Ascending aorta (tissue), 2 donors: Measurements from ENCODE around the gene ZKSCAN3. TPM values are rescaled to one million over a fixed set of nuclear protein-coding genes. Genes with fewer than 3 reads are reported as not detected.
"Not testable (repeated sequence)": the region's sequence is repeated elsewhere in the genome, so short reads cannot be mapped to it uniquely, and the experiment has no call there.

Source experiments
- DNase-seq, 2 donors: peaks; one replicate each; pipeline ENCODE4 v3.0.0-alpha.2; 2019; ENCODE audit warnings: low spot score in 2 of 2
- H3K27ac ChIP-seq, 2 donors: fragments of 200-600 bp; sonication (generic); one replicate each; pipeline ENCODE4 v1.5.1; 2016 to 2017; ENCODE audit warnings: mild to moderate bottlenecking in 1 of 2
- H3K27me3 ChIP-seq: fragments of 200-600 bp; sonication (generic); one replicate; pipeline ENCODE4 v1.5.1; 2017
- H3K36me3 ChIP-seq, 2 donors: fragments of 200-600 bp; sonication (generic); one replicate each; pipeline ENCODE4 v1.5.1; 2016
- H3K4me1 ChIP-seq, 2 donors: fragments of 200-600 bp; sonication (generic); one replicate each; pipeline ENCODE4 v1.5.1; 2016 to 2017; ENCODE audit warnings: mild to moderate bottlenecking in 1 of 2
- H3K4me3 ChIP-seq, 2 donors: fragments of 200-600 bp; sonication (generic); one replicate each; pipeline ENCODE4 v1.5.1; 2016 to 2017; ENCODE audit warnings: mild to moderate bottlenecking in 1 of 2
- H3K9me3 ChIP-seq, 2 donors: fragments of 200-600 bp; sonication (generic); one replicate each; pipeline ENCODE4 v1.5.1; 2016
- intact Hi-C: fragments of 100-400 bp; cut with DNase I; formaldehyde crosslinking; loops from one replicate; pipeline ENCODE4 v1.15.1; 2023
- total RNA-seq: library from RNA; depleted of rRNA; stranded (reverse); fragments of >200 nt; gene quantifications from one replicate; pipeline ENCODE4 v1.1.0, GENCODE V29; 2016
- TF ChIP-seq, protein P1 (sequence below), 3 experiments: fragments of 200-600 bp in 2 of 3; fragments of 450-650 bp in 1 of 3; sonication (generic) in 2 of 3; IDR thresholded peaks; one replicate each; pipeline ENCODE4 v1.5.1; 2016 to 2019; ENCODE audit warnings: antibody characterized with exemption in 3 of 3, mild to moderate bottlenecking in 1 of 3, moderate library complexity in 1 of 3

The ZKSCAN3 gene
- 0.21 TPM for total RNA-seq

DNA sequence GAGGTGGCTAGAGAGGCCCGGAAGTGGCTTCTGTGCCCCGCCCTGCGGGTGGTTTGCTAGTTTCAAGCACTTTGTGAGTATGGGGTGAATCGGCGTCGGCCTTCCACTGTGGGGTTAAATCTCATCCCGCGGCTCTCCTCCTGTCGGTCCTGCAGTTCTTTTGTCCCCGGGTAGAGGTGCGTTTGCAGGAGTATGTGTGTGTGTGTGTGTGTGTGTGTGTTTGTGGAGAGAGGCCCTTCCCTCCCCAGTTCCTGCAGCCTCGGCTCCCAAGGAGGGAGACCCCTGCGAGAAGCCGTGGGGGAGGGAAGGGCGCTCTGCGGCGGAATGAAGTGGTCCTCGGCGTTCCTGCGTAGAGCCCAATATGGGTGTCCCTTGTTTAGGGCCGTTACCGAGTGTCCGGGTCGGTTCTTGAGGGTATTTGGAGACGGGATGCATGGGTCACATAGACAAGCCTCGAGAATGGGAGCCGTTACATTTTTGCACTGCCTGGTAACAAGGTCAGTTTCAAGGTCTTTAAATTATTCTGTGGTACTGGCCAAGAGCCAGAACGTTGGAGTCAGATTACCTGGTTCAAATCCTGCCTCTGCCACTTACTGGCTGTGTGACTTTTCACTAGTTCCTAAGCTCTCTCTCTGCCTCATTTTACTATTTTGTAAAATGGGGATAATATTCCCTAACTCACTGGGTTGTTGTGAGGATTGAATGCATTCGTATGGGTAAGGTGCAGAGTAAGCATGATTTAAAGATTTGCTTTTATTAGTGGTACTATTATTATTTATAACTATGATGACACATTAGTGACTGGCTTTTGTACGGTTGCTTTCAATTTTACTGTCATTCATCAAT lies at the start of gene ZKSCAN3:
ZKSCAN3 (plus strand) TSS at position 56 of the 846 bp plus-strand sequence. CDS start 9,640 bp downstream, outside the sequence.
- peak; percentile 29 to 90 for DNase-seq
- no peaks in the 10 kb centered on the region for H3K36me3 ChIP-seq
- H3K9me3 ChIP-seq, result no peaks in the 10 kb centered on the region
- no peaks in the 10 kb centered on the region for H3K27me3 ChIP-seq
- peak within 1 kb of the TSS; percentile 64 to 90 for H3K4me3 ChIP-seq
- peaks cover 0 to 10% of the 10 kb centered on the region in 2 donors for H3K4me1 ChIP-seq
- intact Hi-C loops, result loop anchor here (1.0 to 10.0 kb wide), 3 partner anchors 14 to 1165 kb away; partner anchors contain the start of genes ZSCAN26 and ZSCAN31
- peak within 1 kb of the TSS; percentile 50 to 60 for H3K27ac ChIP-seq
- TF ChIP-seq, protein P1, sequence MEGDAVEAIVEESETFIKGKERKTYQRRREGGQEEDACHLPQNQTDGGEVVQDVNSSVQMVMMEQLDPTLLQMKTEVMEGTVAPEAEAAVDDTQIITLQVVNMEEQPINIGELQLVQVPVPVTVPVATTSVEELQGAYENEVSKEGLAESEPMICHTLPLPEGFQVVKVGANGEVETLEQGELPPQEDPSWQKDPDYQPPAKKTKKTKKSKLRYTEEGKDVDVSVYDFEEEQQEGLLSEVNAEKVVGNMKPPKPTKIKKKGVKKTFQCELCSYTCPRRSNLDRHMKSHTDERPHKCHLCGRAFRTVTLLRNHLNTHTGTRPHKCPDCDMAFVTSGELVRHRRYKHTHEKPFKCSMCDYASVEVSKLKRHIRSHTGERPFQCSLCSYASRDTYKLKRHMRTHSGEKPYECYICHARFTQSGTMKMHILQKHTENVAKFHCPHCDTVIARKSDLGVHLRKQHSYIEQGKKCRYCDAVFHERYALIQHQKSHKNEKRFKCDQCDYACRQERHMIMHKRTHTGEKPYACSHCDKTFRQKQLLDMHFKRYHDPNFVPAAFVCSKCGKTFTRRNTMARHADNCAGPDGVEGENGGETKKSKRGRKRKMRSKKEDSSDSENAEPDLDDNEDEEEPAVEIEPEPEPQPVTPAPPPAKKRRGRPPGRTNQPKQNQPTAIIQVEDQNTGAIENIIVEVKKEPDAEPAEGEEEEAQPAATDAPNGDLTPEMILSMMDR (IDR thresholded peaks at IDR 0.05), result no peak

DNA sequence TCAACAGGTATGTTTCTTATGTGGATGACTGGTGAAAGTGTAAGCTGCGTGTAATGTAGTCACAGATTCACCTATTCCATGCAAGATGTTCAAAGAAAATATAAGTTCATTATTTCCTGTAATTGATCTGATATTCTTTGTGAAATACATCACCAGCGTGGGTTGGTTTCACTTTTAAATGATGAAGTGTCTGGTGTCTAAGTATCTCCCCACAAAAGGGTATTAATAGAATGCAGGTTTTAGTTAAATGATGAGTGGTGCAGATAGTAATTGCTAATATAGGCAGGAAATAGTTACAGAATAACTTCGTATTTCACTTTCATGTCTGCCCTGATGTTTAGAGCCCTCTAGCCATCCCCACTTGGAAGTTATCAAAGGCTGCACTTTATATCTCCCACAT lies 46.2 kb upstream of the ZKSCAN3 start:
- peaks cover 0 to 8% of the 10 kb centered on the region in 2 donors for H3K9me3 ChIP-seq
- intact Hi-C loops, result no loop called here
- H3K27ac ChIP-seq, result no peak overlapping the region
- no peaks in the 10 kb centered on the region for H3K27me3 ChIP-seq
- H3K4me3 ChIP-seq, result no peak overlapping the region
- H3K4me1 ChIP-seq, result no peaks in the 10 kb centered on the region
- DNase-seq, result no peak
- H3K36me3 ChIP-seq, result peaks cover 8 to 18% of the 10 kb centered on the region in 2 donors
- TF ChIP-seq, protein P1 (IDR thresholded peaks at IDR 0.05), result no peak

DNA sequence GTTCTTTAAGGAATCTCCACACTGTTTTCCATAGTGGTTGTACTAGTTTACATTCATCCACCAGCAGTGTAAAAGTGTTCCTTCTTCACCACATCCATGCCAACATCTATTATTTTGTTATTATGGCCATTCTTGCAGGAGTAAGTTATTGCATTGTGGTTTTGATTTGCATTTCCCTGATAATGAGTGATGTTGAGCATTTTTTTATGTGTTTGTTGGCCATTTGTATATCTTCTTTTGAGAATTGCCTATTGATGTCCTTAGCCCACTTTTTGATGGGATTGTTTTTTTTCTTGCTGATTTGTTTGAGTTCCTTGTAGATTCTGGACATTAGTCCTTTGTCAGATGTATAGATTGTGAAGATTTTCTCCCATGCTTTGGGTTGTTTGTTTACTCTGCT lies 43.4 kb upstream of the ZKSCAN3 start:
- H3K36me3 ChIP-seq, H3K27me3 ChIP-seq, DNase-seq, H3K27ac ChIP-seq, H3K4me3 ChIP-seq, H3K4me1 ChIP-seq, intact Hi-C loops: not testable (repeated sequence)
- peaks cover 0 to 24% of the 10 kb centered on the region in 2 donors for H3K9me3 ChIP-seq

DNA sequence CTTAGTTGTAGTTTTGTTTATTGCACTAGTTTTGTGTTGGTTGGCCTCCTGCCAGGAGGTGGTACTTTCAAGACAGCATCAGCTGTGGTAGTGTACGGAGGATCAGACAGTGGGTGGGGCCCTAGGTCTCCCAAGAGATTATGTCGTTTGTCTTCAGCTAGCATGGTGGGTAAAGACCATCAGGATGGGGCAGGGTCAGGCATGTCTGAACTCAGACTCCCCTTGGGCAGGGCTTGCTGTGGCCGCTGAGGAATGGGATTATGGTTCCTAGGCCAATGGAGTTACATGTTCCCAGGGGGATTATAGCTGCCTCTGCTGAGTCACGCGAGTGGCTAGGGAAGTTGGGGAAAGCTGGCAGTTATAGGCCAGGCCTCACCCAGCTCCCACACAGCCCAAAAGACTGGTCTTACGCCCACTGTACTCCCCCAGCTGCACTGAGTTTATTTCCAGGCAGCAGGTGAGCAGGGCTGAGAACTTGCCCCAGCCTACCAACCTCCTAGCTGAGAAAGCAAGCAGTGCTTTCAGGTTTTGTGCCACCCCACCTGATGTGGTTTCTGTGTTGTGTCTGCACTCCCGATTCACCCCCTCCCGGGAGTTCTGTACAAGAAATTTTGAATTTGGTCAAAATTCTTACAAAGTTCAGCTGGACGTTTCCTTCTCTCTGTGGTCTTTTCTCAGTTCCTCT lies 38.5 kb upstream of the ZKSCAN3 start:
- intact Hi-C loops, result no loop called here
- TF ChIP-seq, protein P1 (IDR thresholded peaks at IDR 0.05), result no peak
- DNase-seq, result no peak

DNA sequence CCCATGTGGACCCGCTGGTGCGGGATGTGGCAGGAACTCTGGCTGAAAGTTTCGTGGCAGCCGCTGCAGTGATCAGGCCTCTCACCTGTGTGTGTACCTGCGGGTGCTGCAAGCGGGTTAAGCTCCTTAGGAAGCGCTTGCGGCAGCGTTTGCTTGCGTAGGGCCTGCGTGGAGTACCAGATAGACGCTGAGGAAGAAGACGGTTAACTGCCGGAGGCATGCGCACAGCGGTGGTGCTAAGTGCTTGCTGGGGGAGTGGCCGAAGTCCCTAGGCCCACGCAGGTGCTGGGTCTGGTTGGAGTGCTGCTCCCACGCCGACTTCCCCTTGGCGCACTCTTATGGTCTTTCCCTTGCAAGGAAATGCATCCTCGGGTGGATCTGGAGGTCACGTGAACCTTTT lies 36.8 kb upstream of the ZKSCAN3 start:
- intact Hi-C loops, result no loop called here
- H3K9me3 ChIP-seq, result peaks cover 0 to 18% of the 10 kb centered on the region in 2 donors
- TF ChIP-seq, protein P1 (IDR thresholded peaks at IDR 0.05), result no peak
- H3K27ac ChIP-seq, result no peak overlapping the region
- H3K4me1 ChIP-seq, result no peaks in the 10 kb centered on the region
- DNase-seq, result no peak
- no peak overlapping the region for H3K4me3 ChIP-seq
- peaks cover 7 to 12% of the 10 kb centered on the region in 2 donors for H3K36me3 ChIP-seq
- H3K27me3 ChIP-seq, result no peaks in the 10 kb centered on the region

More for the DNA sequence above, 38.5 kb upstream of the ZKSCAN3 start:
- H3K4me3 ChIP-seq, result no peak overlapping the region
- H3K4me1 ChIP-seq, result no peaks in the 10 kb centered on the region
- peaks cover 7 to 12% of the 10 kb centered on the region in 2 donors for H3K36me3 ChIP-seq
- H3K9me3 ChIP-seq, result peaks cover 0 to 24% of the 10 kb centered on the region in 2 donors
- H3K27me3 ChIP-seq, result no peaks in the 10 kb centered on the region
- H3K27ac ChIP-seq, result no peak overlapping the region

DNA sequence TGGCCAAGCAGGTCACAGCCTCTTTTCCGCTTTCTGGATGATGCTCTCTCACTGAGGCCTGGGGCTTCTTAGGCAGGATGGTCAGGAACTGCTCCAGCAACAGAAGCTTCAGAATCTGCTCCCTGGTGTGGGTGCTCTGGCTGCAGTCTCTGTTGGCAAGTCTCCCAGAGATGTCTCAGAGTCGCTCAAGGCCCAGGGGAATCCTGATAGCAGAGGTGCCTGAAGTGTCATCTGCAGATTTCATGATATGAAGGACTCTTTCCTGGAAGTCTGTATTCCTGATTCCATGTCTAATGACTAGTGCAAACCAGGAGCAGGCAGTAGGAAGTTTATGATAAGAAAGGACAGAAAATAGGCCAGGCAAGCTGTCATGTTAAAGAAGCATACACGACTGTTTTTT lies 34.1 kb upstream of the ZKSCAN3 start:
- Histone ChIP-seq H3K4me3 (no peak overlapping the region), H3K9me3 (peaks cover 7 to 17% of the 10 kb centered on the region in 2 donors), H3K4me1 (no peaks in the 10 kb centered on the region), H3K27ac (no peak overlapping the region), H3K27me3 (no peaks in the 10 kb centered on the region), H3K36me3 (peaks cover 7 to 12% of the 10 kb centered on the region in 2 donors)
- intact Hi-C loops, result no loop called here
- TF ChIP-seq, protein P1 (IDR thresholded peaks at IDR 0.05), result no peak
- DNase-seq, result no peak

DNA sequence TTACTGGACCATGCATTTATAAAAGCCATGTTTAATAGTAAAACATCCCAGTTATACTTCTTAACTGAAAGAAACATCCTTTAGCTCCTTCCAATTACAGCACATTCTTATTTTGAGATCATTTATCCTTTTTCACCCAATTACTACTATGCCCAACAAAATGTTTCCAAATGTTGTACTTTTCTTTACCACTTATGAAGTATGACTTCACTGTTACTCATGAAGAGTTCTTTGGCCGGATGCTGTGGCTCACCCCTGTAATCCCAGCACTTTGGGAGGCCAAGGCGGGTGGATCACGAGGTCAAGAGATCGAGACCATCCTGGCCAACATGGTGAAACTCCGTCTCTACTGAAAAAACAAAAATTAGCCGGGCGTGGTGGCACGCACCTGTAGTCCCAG lies 31.9 kb upstream of the ZKSCAN3 start:
- H3K27me3 ChIP-seq, H3K4me1 ChIP-seq, DNase-seq, H3K27ac ChIP-seq, H3K4me3 ChIP-seq, intact Hi-C loops: not testable (repeated sequence)
- peaks cover 0 to 13% of the 10 kb centered on the region in 2 donors for H3K36me3 ChIP-seq
- peaks cover 7 to 13% of the 10 kb centered on the region in 2 donors for H3K9me3 ChIP-seq
